ENCODE results near the gene FEM1A. TPM values are rescaled to one million over a fixed set of nuclear protein-coding genes. Genes with fewer than 3 reads are reported as not detected.
"Not testable (repeated sequence)": the region's sequence is repeated elsewhere in the genome, so short reads cannot be mapped to it uniquely, and the experiment has no call there.

FEM1A gene, protein sequence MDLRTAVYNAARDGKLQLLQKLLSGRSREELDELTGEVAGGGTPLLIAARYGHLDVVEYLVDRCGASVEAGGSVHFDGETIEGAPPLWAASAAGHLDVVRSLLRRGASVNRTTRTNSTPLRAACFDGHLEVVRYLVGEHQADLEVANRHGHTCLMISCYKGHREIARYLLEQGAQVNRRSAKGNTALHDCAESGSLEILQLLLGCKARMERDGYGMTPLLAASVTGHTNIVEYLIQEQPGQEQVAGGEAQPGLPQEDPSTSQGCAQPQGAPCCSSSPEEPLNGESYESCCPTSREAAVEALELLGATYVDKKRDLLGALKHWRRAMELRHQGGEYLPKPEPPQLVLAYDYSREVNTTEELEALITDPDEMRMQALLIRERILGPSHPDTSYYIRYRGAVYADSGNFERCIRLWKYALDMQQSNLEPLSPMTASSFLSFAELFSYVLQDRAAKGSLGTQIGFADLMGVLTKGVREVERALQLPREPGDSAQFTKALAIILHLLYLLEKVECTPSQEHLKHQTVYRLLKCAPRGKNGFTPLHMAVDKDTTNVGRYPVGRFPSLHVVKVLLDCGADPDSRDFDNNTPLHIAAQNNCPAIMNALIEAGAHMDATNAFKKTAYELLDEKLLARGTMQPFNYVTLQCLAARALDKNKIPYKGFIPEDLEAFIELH
- total RNA-seq = 10 to 100 TPM; 11.9 TPM

DNA sequence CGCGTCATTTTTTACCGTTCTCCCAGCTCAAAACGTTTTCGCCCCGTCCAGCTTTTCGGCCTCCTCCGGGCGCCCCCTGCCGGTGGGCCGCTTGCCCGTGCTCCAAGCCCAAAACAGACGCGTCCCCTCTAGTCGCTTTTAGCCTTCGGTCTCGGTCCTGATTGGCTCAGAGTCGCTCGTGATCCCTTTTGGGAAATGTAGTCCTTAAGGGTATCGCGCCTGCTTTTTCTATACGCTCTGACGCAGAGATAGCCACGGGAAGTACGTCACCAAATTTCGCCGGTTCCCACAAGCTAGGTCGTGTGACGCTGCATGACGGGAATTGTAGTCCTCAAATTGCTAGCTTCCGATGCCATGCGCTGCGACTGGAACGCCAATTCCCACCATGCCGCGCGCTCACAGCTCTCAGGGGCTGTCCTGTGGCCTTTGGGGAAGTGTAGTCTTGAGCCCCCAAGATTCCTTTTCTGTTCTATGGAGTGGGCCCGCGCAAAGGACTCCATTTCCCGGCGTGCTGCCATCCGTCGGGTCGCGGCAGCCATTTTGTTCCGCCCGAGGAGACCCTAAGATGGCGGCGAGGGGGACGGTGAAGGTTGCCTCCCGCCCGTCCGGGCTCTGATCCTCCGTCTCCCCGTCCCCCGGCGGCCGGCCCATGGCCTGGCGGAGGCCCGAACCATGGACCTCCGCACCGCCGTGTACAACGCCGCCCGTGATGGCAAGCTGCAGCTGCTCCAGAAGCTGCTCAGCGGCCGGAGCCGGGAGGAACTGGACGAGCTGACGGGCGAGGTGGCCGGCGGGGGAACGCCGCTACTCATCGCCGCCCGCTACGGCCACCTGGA is at the start of gene FEM1A:
Gene FEM1A (plus strand): TSS at position 552 of the 836 bp plus-strand sequence. CDS start 121 bp downstream, at position 673.
- peak; percentile 99 for DNase-seq
- POLR2A ChIA-PET = interaction anchor here (0.5 to 1.2 kb wide), 4 partner anchors 46 to 177 kb away, joined by 3 to 4 read pairs (median 3); partner anchors contain the start of gene KDM4B
- H3K36me3 Mint-ChIP-seq (ENCODE audit: low read depth) = peaks cover 30% of the 10 kb centered on the region
- peak within 1 kb of the TSS; percentile 87 for H3K27ac Mint-ChIP-seq
- CTCF ChIA-PET = interaction anchor here (0.6 to 3.3 kb wide), 47 partner anchors 9 to 1030 kb away, joined by 3 to 105 read pairs (median 4); partner anchors contain the start of genes APBA3, CHAF1A, DPP9 and KDM4B
- no peaks in the 10 kb centered on the region for H3K27me3 Mint-ChIP-seq
- peak within 1 kb of the TSS; percentile 76 for H3K4me3 Mint-ChIP-seq
- peaks cover 33% of the 10 kb centered on the region for H3K4me1 Mint-ChIP-seq
- no peaks in the 10 kb centered on the region for H3K9me3 Mint-ChIP-seq

DNA sequence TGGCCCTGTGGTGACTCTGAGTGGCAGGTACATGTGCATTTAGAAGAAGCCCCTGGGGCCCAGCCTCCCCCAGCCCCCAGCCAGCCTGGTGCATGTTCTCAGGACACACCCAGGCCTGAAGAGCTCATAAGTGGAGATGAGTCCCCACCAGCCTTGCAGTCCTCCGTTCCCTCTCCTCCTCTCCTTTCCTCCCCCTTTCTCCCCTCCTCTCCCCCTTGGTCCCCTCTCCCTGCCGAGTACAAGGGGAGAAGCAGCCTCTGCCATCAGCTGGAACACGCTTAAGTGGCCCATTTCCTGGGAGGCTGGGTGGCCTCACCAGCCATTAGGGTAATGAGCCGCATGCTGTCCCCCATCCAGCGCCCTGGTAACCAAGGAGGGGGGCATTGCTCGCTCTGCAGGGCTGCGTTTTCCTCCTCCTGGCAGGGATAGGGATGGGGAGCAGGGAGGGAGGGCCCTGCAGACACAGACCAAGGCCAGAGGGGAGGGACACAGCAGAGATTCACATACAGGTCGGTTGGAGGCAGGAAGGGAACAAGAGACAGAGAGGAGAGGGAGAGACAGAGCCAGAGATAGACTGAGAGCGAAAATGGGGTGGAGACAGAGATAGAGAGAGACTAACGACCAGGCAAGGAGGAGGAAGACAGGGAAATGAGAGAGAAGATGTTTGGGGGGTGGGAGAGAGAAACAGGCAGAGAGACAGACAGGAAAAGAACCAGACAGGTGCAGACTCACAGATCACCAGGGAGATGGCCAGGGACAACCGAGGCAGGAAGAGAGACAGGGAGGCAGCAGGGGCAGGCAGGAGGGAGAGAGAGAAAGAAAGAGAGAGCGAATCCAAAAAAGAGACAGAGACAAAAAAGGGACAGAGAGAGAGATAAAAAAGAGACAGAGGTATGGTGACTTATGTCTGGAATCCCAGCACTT is 48.5 kb upstream of the FEM1A start:
- CTCF ChIA-PET = interaction anchor here (0.6 to 1.7 kb wide), 2 partner anchors 32 to 48 kb away, joined by 3 read pairs; partner anchors contain the start of gene FEM1A
- H3K4me3 Mint-ChIP-seq = no peak overlapping the region
- no peak overlapping the region for H3K27ac Mint-ChIP-seq
- peaks cover 11% of the 10 kb centered on the region for H3K27me3 Mint-ChIP-seq
- POLR2A ChIA-PET = no interaction called here
- DNase-seq = no peak
- no peaks in the 10 kb centered on the region for H3K36me3 Mint-ChIP-seq (ENCODE audit: low read depth)
- no peaks in the 10 kb centered on the region for H3K9me3 Mint-ChIP-seq
- H3K4me1 Mint-ChIP-seq = peaks cover 4% of the 10 kb centered on the region

DNA sequence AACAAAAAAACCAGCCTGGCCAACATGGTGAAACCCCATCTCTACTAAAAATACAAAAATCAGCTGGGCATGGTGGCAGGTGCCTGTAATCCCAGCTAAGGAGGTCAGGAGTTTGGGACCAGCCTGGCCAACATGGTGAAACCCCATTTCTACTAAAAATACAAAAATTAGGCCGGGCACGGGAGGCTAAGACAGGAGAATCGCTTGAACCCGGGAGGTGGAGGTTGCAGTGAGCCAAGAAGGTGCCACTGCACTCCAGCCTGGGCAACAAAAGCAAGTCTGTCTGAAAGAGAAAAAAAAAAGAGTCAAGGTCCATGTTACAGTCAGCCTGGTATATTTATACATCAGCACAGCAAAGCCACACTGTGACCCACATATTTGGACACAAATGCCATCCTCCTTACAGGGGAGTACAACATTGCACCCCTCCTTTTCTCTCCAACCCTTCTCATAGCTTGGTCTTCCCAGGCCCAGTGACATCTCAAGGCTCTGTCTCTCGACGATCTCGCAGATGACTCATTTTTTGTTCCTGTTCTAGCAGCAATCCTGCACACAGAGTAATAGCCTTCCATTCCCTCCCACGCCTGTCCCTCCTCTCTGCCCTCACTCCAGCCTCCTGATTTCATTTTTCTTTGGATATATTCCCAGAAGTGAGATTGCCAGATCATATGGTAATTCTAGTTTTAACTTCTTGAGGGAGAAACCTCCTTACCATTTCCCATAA is 46.9 kb upstream of the FEM1A start:
- H3K27me3 Mint-ChIP-seq = peaks cover 17% of the 10 kb centered on the region
- H3K27ac Mint-ChIP-seq = no peak overlapping the region

DNA sequence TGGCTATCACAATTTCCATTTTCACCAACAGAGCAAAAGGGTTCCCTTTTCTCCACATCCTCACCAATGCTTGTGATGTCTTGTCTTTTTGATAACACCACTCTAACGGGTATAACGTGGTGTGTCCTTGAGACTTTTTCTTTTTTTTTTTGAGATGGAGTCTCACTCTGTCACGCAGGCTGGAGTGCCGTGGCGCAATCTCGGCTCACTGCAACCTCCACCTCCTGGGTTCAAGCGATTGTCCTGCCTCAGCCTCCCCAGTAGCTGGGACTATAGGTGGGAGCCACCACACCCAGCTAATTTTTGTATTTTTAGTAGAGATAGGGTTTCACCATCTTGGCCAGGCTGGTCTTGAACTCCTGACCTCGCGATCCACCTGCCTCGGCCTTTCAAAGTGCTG is 46.4 kb upstream of the FEM1A start:
- CTCF ChIA-PET = interaction anchor here (1.2 kb wide), 1 partner anchor 544 kb away, joined by 3 read pairs; no protein-coding TSS in a partner anchor
- H3K9me3 Mint-ChIP-seq; DNase-seq; H3K4me1 Mint-ChIP-seq; H3K36me3 Mint-ChIP-seq (ENCODE audit: low read depth); H3K27ac Mint-ChIP-seq; H3K4me3 Mint-ChIP-seq; POLR2A ChIA-PET: not testable (repeated sequence)
- peaks cover 17% of the 10 kb centered on the region for H3K27me3 Mint-ChIP-seq

More for the DNA sequence above, 46.9 kb upstream of the FEM1A start:
- no peak for DNase-seq
- H3K4me1 Mint-ChIP-seq = peaks cover 4% of the 10 kb centered on the region
- ChIA-PET POLR2A (no interaction called here), CTCF (interaction anchor here (0.6 to 1.2 kb wide), 2 partner anchors 399 to 543 kb away, joined by 3 read pairs; no protein-coding TSS in a partner anchor)
- no peaks in the 10 kb centered on the region for H3K9me3 Mint-ChIP-seq
- no peaks in the 10 kb centered on the region for H3K36me3 Mint-ChIP-seq (ENCODE audit: low read depth)
- H3K4me3 Mint-ChIP-seq = no peak overlapping the region

DNA sequence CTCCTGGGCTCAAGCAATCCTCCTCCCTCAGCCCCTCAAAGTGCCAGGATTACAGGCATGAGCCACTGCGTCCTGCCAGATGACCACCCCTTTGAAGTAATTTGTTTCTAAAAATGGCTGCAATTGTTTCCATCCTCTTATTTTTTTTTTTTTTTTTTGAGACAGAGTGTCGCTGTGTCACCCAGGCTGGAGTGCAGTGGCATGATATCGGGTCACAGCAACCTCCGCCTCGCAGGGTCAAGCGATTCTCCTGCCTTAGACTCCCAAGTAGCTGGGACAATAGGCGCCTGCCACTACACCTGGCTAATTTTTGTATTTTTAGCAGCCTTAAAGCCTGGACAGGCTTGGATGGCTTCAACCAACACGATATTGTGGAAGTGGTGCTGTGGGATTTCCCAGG is 45.5 kb upstream of the FEM1A start:
- Mint-ChIP-seq H3K27ac (no peak overlapping the region), H3K9me3 (no peaks in the 10 kb centered on the region), H3K4me1 (peaks cover 4% of the 10 kb centered on the region), H3K4me3 (no peak overlapping the region), H3K36me3 (ENCODE audit: low read depth) (no peaks in the 10 kb centered on the region), H3K27me3 (peaks cover 17% of the 10 kb centered on the region)
- no peak for DNase-seq
- ChIA-PET CTCF (no interaction called here), POLR2A (interaction anchor here (0.6 kb wide), 1 partner anchor 45 kb away, joined by 3 read pairs; no protein-coding TSS in a partner anchor)

DNA sequence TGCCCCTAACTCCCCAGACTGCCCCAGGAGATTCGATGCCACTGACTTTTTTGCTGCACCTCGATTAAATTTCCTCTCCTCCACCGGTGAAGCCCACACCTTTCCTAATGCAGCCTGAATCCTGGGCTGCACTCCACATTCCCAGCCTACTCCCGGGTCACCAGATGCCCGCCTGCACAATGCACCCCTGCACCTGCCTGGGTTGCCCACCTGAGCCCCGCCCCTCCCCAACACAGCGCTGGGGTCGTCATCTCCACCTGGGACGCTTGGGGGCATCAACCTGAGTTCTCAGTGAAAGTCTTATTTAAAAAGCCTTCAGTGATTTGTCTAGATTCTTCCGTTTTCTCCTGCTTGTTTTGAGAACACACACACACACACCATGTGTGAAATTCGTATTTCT is 43.3 kb upstream of the FEM1A start:
- no peak for DNase-seq
- Mint-ChIP-seq H3K4me3 (no peak overlapping the region), H3K36me3 (ENCODE audit: low read depth) (no peaks in the 10 kb centered on the region), H3K4me1 (peaks cover 2% of the 10 kb centered on the region), H3K27ac (no peak overlapping the region), H3K9me3 (no peaks in the 10 kb centered on the region), H3K27me3 (peaks cover 16% of the 10 kb centered on the region)
- POLR2A ChIA-PET = no interaction called here
- CTCF ChIA-PET = no interaction called here

DNA sequence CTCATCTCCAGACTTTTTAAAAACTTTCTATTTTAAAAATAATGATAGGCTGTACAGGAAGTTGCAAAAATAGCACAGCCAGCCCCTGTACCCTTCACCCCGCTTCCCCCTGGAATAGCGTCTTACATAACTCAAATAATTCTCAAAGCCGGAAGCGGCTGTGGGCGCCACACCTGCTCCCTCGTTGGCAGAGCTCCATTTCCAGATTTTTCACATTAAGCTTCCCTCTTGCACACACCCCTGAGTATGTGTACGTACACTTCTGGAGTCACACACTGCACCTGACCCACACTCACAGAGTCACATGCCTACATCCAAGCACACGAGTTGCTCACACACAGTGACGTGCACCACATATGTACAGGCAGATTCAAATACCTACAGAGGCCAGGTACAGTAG is 42.9 kb upstream of the FEM1A start:
- peak overlapping the region; percentile 11 for H3K27ac Mint-ChIP-seq
- H3K36me3 Mint-ChIP-seq (ENCODE audit: low read depth) = no peaks in the 10 kb centered on the region
- H3K4me3 Mint-ChIP-seq = no peak overlapping the region
- ChIA-PET POLR2A (no interaction called here), CTCF (no interaction called here)
- DNase-seq = no peak
- peaks cover 14% of the 10 kb centered on the region for H3K27me3 Mint-ChIP-seq
- H3K4me1 Mint-ChIP-seq = no peaks in the 10 kb centered on the region
- no peaks in the 10 kb centered on the region for H3K9me3 Mint-ChIP-seq

DNA sequence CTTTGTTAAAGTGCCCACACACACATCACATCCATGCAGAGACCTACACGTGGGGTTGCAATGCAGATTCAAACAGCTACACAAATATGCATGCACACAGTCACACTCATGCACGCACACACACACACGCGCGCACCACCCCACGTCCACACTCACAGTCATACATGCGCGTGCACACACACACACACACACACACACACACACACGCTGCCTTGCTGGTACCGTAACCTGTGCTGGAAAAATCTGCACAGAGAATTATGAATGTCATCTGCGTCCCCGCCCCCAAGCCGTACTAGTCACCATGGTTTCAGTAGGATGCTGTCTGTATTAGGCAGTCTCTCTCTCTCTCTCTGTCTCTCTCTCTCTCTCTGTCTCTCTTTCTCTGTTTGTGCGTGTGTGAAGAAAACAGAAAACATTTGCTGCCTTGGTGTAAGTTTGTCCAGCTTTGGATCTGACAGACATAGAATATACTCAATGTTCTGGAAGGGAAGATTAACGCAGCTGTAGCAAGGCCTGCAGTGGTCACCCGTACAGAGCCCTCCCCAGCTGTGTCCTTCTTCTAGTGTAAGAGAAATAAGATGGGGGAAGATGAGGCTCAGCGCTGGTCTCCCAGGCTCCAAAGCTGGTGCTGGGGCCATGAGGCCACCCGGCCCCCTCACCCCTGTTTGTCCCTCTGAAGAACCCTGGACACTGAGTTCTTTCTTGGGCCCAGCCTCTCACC is 41.5 kb upstream of the FEM1A start:
- no peak for DNase-seq
- ChIA-PET POLR2A (no interaction called here), CTCF (interaction anchor here (1.1 kb wide), 1 partner anchor 12 kb away, joined by 3 read pairs; no protein-coding TSS in a partner anchor)
- no peaks in the 10 kb centered on the region for H3K9me3 Mint-ChIP-seq
- H3K4me1 Mint-ChIP-seq = no peaks in the 10 kb centered on the region
- H3K27ac Mint-ChIP-seq = no peak overlapping the region
- no peaks in the 10 kb centered on the region for H3K36me3 Mint-ChIP-seq (ENCODE audit: low read depth)
- peaks cover 14% of the 10 kb centered on the region for H3K27me3 Mint-ChIP-seq
- no peak overlapping the region for H3K4me3 Mint-ChIP-seq

DNA sequence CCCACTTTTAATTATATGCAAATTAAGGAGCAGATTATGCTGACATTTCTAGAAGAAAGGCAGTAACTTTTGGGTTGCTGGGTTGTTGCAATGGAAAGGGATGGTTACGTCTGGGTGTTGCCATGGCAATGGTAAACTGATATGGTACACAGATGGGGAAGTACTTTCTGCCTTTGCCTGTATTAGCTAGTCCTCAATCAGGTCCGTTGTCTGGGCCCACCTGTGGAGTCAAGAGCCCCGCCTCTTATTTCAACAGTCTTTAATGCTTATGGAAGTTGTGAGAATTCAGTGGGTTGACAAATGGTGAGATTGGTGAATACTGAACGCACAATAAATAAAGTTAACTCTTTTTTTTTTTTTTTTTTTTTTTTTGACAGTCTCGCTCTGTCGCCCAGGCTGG is 37.3 kb upstream of the FEM1A start:
- Mint-ChIP-seq H3K4me1 (no peaks in the 10 kb centered on the region), H3K9me3 (no peaks in the 10 kb centered on the region), H3K4me3 (no peak overlapping the region), H3K27ac (no peak overlapping the region), H3K27me3 (peaks cover 9% of the 10 kb centered on the region), H3K36me3 (ENCODE audit: low read depth) (no peaks in the 10 kb centered on the region)
- CTCF ChIA-PET = interaction anchor here (0.9 kb wide), 1 partner anchor 29 kb away, joined by 3 read pairs; no protein-coding TSS in a partner anchor
- no peak for DNase-seq
- POLR2A ChIA-PET = no interaction called here

DNA sequence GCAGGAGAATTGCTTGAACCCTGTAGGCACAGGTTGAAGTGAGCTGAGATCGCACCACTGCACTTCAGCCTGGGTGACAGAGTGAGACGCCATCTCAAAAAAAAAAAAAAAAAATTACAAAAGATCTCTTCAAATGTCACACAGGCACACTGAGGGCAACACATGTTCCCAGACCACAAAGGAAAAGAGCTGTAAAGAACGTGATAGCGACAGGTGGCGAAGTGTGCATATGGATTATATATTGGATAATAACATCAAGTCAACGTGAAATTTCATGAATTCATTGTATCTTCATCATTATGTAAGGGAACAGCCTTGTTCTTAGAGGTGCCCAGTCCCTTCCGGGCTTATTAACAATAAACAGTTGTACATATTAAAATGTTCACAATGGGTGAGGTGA is 36.1 kb upstream of the FEM1A start:
- Mint-ChIP-seq H3K36me3 (ENCODE audit: low read depth) (no peaks in the 10 kb centered on the region), H3K27ac (no peak overlapping the region), H3K4me3 (no peak overlapping the region), H3K9me3 (no peaks in the 10 kb centered on the region), H3K4me1 (peaks cover 3% of the 10 kb centered on the region), H3K27me3 (peaks cover 16% of the 10 kb centered on the region)
- CTCF ChIA-PET = no interaction called here
- POLR2A ChIA-PET = no interaction called here
- DNase-seq = no peak

DNA sequence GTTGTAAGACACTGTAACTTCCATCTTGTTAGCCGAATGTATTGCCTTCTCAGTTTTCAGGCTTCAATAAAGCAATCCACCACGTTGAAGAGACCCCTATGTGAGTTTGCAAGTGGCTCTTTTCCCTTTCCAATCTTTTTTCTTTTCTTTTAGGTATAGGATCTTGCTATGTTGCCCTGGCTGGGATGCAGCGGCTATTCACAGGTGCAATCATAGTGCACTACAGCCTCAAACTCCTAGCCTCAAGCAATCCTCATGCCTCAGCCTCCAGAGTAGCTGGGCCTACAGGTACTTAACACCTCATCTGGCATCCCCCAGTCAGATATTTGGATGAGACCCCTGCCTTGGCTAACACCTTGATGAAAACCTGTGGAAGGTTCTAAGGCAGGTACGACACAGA is 33.5 kb upstream of the FEM1A start:
- Mint-ChIP-seq H3K27ac (no peak overlapping the region), H3K36me3 (ENCODE audit: low read depth) (no peaks in the 10 kb centered on the region), H3K4me3 (no peak overlapping the region), H3K27me3 (peaks cover 22% of the 10 kb centered on the region), H3K9me3 (no peaks in the 10 kb centered on the region), H3K4me1 (peaks cover 4% of the 10 kb centered on the region)
- ChIA-PET CTCF (no interaction called here), POLR2A (no interaction called here)
- no peak for DNase-seq

Measured in activated CD4-positive, alpha-beta T cell treated with anti-CD3 and anti-CD28 coated beads, Interleukin-2, amount 10 ng/mL, durations not matched to agents 7 days and 5 days (primary cell).